Activated CD4-positive, alpha-beta memory T cell treated with anti-CD3 and anti-CD28 coated beads, Interleukin-2, amount 10 ng/mL, durations not matched to agents 7 days and 5 days (primary cell): ENCODE results near the gene AHNAK2. TPM values are rescaled to one million over a fixed set of nuclear protein-coding genes. Genes with fewer than 3 reads are reported as not detected.
"Not testable (repeated sequence)": the region's sequence is repeated elsewhere in the genome, so short reads cannot be mapped to it uniquely, and the experiment has no call there.

Experiments used
- CTCF ChIA-PET: fragments of 350-600 bp; sonication (Branson Sonifier 250); formaldehyde crosslinking; loops from one replicate; lab custom pipeline; 2021; ENCODE audit warnings: antibody characterized with exemption, inconsistent platforms; lab: Charles Lee
- POLR2A ChIA-PET: fragments of 350-600 bp; sonication (Branson Sonifier 250); formaldehyde crosslinking; loops from one replicate; lab custom pipeline; 2021; ENCODE audit warnings: antibody characterized with exemption; lab: Charles Lee
- DNase-seq: peaks from one replicate; pipeline ENCODE4 v3.0.0-alpha.2; 2020
- H3K27ac Mint-ChIP-seq: one replicate; pipeline ENCODE4 v1.8.0; 2021; ENCODE audit warnings: mild to moderate bottlenecking, mixed read lengths
- H3K27me3 Mint-ChIP-seq: one replicate; pipeline ENCODE4 v1.8.0; 2021; ENCODE audit warnings: mixed read lengths
- H3K36me3 Mint-ChIP-seq: one replicate; pipeline ENCODE4 v1.8.0; 2021; ENCODE audit warnings: low read depth, mixed read lengths
- H3K4me1 Mint-ChIP-seq: one replicate; pipeline ENCODE4 v1.8.0; 2021; ENCODE audit warnings: mixed read lengths
- H3K4me3 Mint-ChIP-seq: one replicate; pipeline ENCODE4 v1.8.0; 2021; ENCODE audit warnings: mild to moderate bottlenecking, mixed read lengths
- H3K9me3 Mint-ChIP-seq: one replicate; pipeline ENCODE4 v1.8.0; 2021; ENCODE audit warnings: mixed read lengths
- total RNA-seq, 2 experiments: library from RNA; stranded (reverse); gene quantifications; one replicate each; pipeline ENCODE4 v1.2.3, GENCODE V29; 2021

Gene AHNAK2
- total RNA-seq, 2 experiments from 2014 or later = not detected

DNA sequence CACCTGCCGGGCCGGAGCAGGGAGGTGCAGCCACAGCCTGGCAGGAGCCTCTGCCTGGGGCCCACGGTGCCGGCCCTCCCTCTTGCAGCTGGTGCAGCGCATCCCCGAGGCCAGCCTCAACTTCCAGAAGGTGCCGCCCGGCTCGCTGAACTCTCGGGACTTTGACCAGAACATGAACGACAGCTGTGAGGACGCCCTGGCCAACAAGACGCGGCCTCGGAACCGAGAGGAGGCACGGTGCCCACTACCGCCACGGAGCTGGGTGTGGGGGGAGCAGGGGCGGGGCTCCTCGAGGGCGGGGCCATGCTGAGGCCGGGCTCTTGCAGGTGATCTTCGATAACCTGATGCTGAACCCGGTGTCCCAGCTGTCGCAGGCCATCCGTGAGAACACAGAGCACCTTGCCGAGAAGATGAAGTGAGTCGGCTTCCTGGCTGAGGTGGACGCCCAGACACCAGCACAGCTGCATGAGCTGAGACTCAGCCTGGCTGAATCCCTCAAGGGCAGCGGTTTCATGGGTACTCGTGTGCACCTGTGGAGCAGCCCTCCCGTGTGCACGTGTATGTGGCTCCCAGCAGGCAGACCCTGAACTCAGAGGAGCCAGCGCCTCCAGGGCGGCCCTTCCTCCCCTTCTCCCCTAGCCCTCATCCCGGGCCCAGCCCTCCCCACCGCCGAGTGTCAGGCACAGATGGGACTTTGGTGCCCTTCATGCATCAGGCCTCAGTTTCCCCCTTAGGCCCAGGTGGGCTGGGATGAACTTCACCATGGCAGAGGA, 84.6 kb downstream of the AHNAK2 start:
- Mint-ChIP-seq H3K27me3 (peaks cover under 1% of the 10 kb centered on the region), H3K4me1 (no peaks in the 10 kb centered on the region), H3K9me3 (no peaks in the 10 kb centered on the region), H3K36me3 (no peaks in the 10 kb centered on the region), H3K4me3 (no peak overlapping the region), H3K27ac (no peak overlapping the region)
- CTCF ChIA-PET = interaction anchor here (0.7 to 1.1 kb wide), 2 partner anchors 28 to 212 kb away, joined by 3 read pairs; no protein-coding TSS in a partner anchor
- POLR2A ChIA-PET = no interaction called here
- no peak for DNase-seq

DNA sequence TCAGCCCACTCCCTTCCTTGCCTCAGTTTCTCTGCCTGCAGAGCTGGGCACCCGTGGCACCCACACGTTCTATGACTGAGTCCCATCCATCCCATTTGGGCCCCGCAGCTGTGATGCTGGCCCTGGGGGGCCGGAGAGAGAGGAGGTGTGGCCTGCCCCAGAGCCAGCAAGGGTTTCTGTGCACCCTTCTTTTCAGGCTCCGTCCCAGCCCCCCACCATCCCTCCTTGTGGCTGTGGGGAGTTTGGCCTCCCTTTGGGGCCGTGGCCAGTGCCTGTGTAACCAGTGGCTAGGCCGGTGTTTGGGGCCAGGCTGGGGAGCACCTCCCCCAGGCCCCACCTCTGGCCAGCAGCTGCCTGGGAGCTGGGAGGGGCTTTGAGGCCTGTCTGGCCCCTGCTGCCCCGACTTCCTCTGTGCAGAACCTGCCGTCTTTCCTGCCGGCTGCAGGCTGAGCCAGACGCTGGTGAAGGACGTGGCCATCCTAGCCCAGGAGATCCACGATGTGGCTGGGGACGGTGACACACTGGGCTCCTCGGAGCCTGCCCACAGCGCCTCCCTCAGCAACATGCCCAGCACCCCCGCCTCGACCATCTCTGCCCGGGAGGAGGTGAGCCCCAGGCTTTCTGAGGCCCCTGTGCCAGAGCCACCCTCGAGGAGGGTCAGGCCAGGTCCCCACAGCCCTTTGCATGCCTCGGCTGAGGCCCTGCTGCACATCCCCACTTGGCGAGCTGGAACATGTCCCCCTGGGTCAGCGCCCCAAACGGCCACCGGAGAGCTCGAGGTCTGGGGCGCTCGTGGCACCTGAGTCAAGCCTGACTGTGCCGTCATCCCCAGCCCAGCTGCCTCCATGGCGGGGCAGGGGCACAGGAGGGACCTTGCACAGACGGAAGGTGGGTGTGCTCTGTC, 85.4 kb downstream of the AHNAK2 start:
- DNase-seq = no peak
- Mint-ChIP-seq H3K4me1 (no peaks in the 10 kb centered on the region), H3K27me3 (no peaks in the 10 kb centered on the region), H3K4me3 (no peak overlapping the region), H3K36me3 (no peaks in the 10 kb centered on the region), H3K9me3 (no peaks in the 10 kb centered on the region), H3K27ac (no peak overlapping the region)
- CTCF ChIA-PET = no interaction called here
- POLR2A ChIA-PET = no interaction called here

DNA sequence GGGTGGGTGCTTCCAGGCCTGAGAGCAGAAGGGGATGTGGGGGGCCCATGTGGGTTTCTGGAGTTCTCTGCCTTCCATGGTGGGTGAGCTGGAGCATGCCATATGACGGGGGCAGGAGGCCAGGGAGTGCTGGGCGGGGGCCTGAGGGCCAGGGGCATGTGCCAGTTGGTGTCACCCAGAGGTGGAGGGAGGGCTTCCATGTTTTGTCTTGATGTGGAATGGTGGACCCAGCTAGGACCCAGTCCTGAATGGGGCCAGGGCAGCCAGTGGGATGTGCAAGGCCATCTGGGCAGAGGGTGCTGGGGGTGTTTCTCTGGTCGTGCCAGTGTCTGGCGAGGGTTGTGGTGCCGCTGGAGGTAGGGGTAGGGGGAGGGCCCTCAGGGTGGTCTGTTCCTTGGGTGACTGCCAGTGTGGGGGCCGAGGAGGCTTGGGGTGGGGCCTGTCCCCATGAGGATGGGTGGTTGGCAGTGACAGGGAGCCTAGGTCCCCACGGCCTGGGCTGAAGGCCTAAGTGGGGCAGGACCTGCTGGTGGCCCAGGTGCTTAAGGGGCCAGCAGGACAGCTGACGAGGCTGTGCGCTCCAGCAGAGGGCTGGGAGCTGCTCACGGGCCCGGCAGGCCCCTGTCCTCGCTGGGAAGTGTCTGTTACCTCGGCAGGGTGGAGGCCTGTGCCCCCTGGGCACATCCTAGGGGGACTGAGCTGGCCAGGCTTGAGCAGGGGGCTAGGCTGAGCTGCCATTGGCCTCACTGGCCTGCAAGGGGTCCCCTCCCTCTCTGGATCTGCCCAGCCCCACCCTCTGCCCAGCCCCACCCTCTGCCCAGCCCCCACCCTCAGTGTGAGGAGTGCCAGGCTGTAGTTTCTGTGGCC, 86.3 kb downstream of the AHNAK2 start:
- ChIA-PET CTCF (no interaction called here), POLR2A (no interaction called here)
- H3K9me3 Mint-ChIP-seq = no peaks in the 10 kb centered on the region
- H3K36me3 Mint-ChIP-seq = no peaks in the 10 kb centered on the region
- no peak for DNase-seq
- no peak overlapping the region for H3K27ac Mint-ChIP-seq
- H3K4me1 Mint-ChIP-seq = no peaks in the 10 kb centered on the region
- no peak overlapping the region for H3K4me3 Mint-ChIP-seq
- H3K27me3 Mint-ChIP-seq = no peaks in the 10 kb centered on the region

DNA sequence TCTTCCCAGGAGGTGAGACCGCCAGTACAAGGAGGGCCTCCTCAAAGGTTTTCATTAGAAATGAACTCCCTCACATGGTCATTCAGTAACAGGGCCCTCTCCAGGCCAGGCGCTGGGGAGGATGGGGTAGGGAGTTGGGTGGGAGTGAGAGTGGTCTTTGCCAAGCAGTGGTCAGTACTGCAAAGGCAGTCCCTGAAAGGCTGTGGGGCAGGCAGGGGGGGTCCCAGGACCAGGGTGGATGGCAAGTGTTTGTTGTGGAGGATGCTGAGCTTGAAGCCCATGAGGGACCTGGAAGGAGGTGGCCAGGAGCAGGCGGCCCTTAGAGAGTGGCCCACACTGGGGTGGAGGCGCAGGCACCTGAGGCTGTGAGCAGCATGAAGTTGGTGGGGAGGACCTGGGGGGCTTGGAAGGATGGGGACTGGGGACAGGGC, 87.0 kb downstream of the AHNAK2 start:
- Mint-ChIP-seq H3K36me3 (no peaks in the 10 kb centered on the region), H3K27me3 (no peaks in the 10 kb centered on the region), H3K9me3 (no peaks in the 10 kb centered on the region), H3K27ac (no peak overlapping the region), H3K4me1 (no peaks in the 10 kb centered on the region), H3K4me3 (no peak overlapping the region)
- DNase-seq = no peak
- POLR2A ChIA-PET = no interaction called here
- CTCF ChIA-PET = no interaction called here

DNA sequence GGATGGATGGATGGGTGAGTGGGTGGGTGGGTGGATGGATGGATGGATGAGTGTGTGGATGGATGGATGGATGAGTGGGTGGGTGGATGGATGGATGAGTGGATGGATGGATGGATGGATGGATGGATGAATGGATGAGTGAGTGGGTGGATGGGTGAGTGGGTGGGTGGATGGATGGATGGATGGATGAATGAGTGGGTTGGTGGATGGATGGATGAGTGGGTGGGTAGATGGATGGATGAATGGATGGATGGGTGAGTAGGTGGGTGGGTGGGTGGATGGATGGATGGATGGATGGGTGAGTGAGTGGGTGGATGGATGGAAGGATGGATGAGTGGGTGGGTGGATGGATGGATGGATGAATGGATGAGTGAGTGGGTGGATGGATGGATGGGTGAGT, 87.9 kb downstream of the AHNAK2 start:
- H3K36me3 Mint-ChIP-seq, CTCF ChIA-PET, H3K27me3 Mint-ChIP-seq, POLR2A ChIA-PET, DNase-seq, H3K27ac Mint-ChIP-seq, H3K9me3 Mint-ChIP-seq, H3K4me3 Mint-ChIP-seq, H3K4me1 Mint-ChIP-seq: not testable (repeated sequence)

DNA sequence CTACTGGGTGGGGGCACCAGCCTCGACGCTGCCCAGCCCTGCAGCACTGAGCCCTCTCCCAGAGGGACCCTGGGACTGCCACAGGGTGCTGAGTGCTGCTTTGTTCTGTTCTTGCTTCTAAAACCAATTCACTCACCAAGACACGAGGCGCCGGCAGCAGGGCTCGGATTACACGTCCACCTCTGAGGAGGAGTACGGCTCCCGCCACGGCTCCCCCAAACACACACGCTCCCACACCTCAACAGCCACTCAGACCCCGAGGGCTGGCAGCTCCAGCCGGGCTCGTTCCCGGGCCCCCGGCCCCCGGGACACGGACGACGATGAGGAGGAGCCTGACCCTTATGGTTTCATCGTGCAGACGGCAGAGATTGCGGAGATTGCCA, 88.8 kb downstream of the AHNAK2 start:
- no peak overlapping the region for H3K27ac Mint-ChIP-seq
- no peaks in the 10 kb centered on the region for H3K36me3 Mint-ChIP-seq
- H3K27me3 Mint-ChIP-seq = no peaks in the 10 kb centered on the region
- POLR2A ChIA-PET = no interaction called here
- H3K4me3 Mint-ChIP-seq = no peak overlapping the region
- CTCF ChIA-PET = no interaction called here
- H3K4me1 Mint-ChIP-seq = no peaks in the 10 kb centered on the region
- no peaks in the 10 kb centered on the region for H3K9me3 Mint-ChIP-seq
- DNase-seq = no peak

DNA sequence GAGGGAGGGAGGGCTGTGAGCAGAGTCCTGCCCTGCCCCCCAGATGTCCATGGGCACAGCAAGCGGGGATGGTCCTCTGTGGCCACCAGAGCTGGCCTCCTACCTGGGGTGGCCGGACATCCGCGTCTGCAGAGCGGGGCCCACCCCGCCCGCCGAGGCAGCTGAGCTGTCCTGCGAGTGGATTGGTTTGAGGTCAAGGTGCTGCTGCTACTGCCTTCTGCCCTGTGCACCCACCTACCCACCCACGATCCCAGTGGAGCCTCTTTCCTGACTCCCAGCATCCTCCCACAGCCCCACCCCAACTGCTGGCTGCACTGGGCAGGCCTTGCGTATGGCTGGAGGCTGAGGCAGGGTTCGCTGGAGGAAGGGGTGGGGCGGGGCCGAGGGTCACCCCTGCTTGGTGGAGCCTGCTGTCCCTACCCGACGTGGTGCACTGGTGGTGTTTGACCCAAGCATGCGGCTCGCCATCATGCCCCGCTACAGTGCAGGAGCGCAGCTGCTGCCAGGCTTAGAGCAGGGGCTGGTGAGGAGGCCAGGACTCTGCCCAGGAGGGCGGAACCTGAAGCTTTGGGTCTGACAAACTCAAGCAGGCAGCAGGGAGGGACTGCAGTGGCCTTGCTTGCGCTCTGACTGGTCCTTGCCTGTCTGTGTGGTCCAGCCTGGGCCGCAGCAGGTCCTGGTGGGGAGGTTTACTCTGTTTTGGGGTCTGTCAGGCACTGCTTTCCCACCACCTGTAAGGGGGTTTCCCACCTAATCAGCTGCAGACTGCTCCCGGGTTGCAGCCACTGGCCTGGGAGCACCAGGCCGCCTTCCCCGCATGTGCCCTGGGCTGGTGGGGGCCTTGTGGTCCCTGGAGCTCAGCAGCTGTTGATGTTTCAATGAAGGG, 89.4 kb downstream of the AHNAK2 start:
- ChIA-PET POLR2A (no interaction called here), CTCF (no interaction called here)
- Mint-ChIP-seq H3K36me3 (no peaks in the 10 kb centered on the region), H3K27ac (no peak overlapping the region), H3K9me3 (no peaks in the 10 kb centered on the region), H3K4me1 (no peaks in the 10 kb centered on the region), H3K4me3 (no peak overlapping the region), H3K27me3 (no peaks in the 10 kb centered on the region)
- DNase-seq = no peak

DNA sequence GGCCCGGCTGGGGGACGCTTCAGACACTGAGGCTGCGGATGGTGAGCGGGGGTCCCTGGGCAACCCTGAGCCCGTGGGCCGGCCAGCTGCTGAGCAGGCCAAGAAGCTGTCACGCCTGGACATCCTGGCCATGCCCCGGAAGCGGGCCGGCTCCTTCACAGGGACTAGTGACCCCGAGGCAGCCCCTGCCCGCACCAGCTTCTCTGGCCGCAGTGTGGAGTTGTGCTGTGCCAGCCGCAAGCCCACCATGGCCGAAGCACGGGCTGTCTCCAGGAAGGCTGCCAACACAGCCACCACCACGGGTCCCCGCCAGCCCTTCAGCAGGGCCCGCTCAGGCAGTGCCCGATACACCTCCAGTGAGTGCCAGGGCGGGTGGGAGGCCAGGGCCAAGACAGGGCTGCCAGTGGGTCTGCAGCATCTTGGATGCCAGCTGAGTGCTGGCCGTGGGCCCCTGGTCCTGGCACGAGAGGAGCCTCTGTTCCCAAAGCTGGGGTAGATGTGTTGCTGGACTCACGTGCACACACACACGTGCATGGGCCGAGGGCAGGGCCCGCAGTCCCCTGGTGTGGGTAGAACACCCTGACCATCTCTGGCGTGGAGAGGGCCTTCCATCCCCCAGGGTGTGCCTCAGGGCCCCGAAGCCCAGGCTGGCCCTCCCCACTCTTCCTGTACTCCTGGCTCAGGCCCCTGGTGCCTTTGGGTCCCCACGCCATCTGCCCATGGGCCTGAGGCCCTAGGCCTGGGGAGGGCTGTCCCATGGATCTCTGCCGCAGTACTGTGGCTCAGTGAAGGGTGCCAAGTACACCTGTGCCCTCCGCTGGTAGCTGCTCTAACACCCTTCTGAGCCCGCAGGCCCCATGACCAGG, 90.3 kb downstream of the AHNAK2 start:
- ChIA-PET POLR2A (no interaction called here), CTCF (no interaction called here)
- DNase-seq = no peak
- H3K4me1 Mint-ChIP-seq = no peaks in the 10 kb centered on the region
- no peaks in the 10 kb centered on the region for H3K36me3 Mint-ChIP-seq
- H3K27ac Mint-ChIP-seq = no peak overlapping the region
- H3K4me3 Mint-ChIP-seq = no peak overlapping the region
- no peaks in the 10 kb centered on the region for H3K9me3 Mint-ChIP-seq
- no peaks in the 10 kb centered on the region for H3K27me3 Mint-ChIP-seq

Other genes starting within 250 kb of the AHNAK2 start
- 10 to 100 TPM; 87.0 to 96.2 TPM for gene SIVA1, start 225.2 kb downstream of the AHNAK2 start, total RNA-seq
- 100 to 1,000 TPM; 157 to 162 TPM for gene AKT1, start 182.6 kb downstream of the AHNAK2 start, total RNA-seq
- 1 to 10 TPM; 4.9 to 5.5 TPM for gene ZBTB42, start 177.3 kb downstream of the AHNAK2 start, total RNA-seq
- gene CEP170B, start 113.1 kb downstream of the AHNAK2 start, total RNA-seq = 1 to 10 TPM; 3.0 to 3.2 TPM
- gene PLD4, start 53.5 kb downstream of the AHNAK2 start, total RNA-seq = not detected
- gene CLBA1, start 7.4 kb upstream of the AHNAK2 start, total RNA-seq = under 1 TPM; 0.38 to 0.68 TPM
- gene CDCA4, start 42.7 kb upstream of the AHNAK2 start, total RNA-seq = 10 to 100 TPM; 57.1 to 57.5 TPM
- 10 to 100 TPM; 51.2 to 51.4 TPM for gene GPR132, start 87.1 kb upstream of the AHNAK2 start, total RNA-seq
- 1 to 10 TPM; 2.6 to 3.0 TPM for gene JAG2, start 190.4 kb upstream of the AHNAK2 start, total RNA-seq
- gene NUDT14, start 202.9 kb upstream of the AHNAK2 start, total RNA-seq = 10 to 100 TPM; 23.8 to 24.9 TPM